WTC11 (cell line): ENCODE results near the gene HES2. TPM values are rescaled to one million over a fixed set of nuclear protein-coding genes. Genes with fewer than 3 reads are reported as not detected.
A peak's percentile ranks its signal among the peaks of the same experiment; 100 is the strongest.

Source experiments
- ATAC-seq: fragments of 200-7000 bp; cut with Tn5 transposase; 2 replicates; pipeline ENCODE4 v1.10.0; 2021; ENCODE audit warnings: mild to moderate bottlenecking, moderate library complexity
- CTCF ChIA-PET: fragments of 300-600 bp; sonication (Branson Sonifier 250); formaldehyde crosslinking; loops from one replicate; lab custom pipeline; 2021; ENCODE audit warnings: antibody characterized with exemption; lab: Charles Lee
- POLR2A ChIA-PET: fragments of 350-600 bp; sonication (Branson Sonifier 250); formaldehyde crosslinking; loops from one replicate; lab custom pipeline; 2021; ENCODE audit warnings: antibody characterized with exemption; lab: Charles Lee
- DNase-seq: peaks from one replicate; pipeline ENCODE4 v3.0.0; 2021; ENCODE audit warnings: low spot score
- H3K27ac Mint-ChIP-seq: 2 replicates; pipeline ENCODE4 v1.8.0; 2021; ENCODE audit warnings: mixed read lengths
- H3K27me3 Mint-ChIP-seq: 2 replicates; pipeline ENCODE4 v1.8.0; 2021; ENCODE audit warnings: low read depth, mild to moderate bottlenecking, moderate library complexity, mixed read lengths
- H3K36me3 Mint-ChIP-seq: 2 replicates; pipeline ENCODE4 v1.8.0; 2021; ENCODE audit warnings: mixed read lengths
- H3K4me1 Mint-ChIP-seq: 2 replicates; pipeline ENCODE4 v1.8.0; 2022; ENCODE audit warnings: mixed read lengths
- H3K4me3 Mint-ChIP-seq: 2 replicates; pipeline ENCODE4 v1.8.0; 2021; ENCODE audit warnings: mild to moderate bottlenecking, moderate library complexity, mixed read lengths
- H3K9me3 Mint-ChIP-seq: 2 replicates; pipeline ENCODE4 v1.8.0; 2021; ENCODE audit warnings: mixed read lengths
- ATF1 ChIP-seq: sonication (generic); formaldehyde crosslinking; IDR thresholded peaks from 2 replicates; pipeline ENCODE4 v1.8.1; 2023; ENCODE audit warnings: mild to moderate bottlenecking, moderate library complexity, missing genetic modification reagents
- ELF4 ChIP-seq: sonication (generic); formaldehyde crosslinking; IDR thresholded peaks from 2 replicates; pipeline ENCODE4 v1.8.1; 2022; ENCODE audit warnings: low read depth, mild to moderate bottlenecking, moderate library complexity, missing genetic modification reagents
- ERG ChIP-seq: fragments of 250-450 bp; sonication (Bioruptor Pico); IDR thresholded peaks from 2 replicates; pipeline ENCODE4 v1.8.0; 2021; ENCODE audit warnings: mild to moderate bottlenecking
- IRF1 ChIP-seq: sonication (generic); formaldehyde crosslinking; IDR thresholded peaks from 2 replicates; pipeline ENCODE4 v1.8.0; 2023; ENCODE audit warnings: missing genetic modification reagents
- MYBL2 ChIP-seq: sonication (generic); formaldehyde crosslinking; IDR thresholded peaks from 2 replicates; pipeline ENCODE4 v1.8.1; 2023; ENCODE audit warnings: mild to moderate bottlenecking, moderate library complexity, missing genetic modification reagents
- NFYB ChIP-seq: sonication (generic); formaldehyde crosslinking; conservative IDR thresholded peaks from 2 replicates; pipeline ENCODE4 v1.8.0; 2022; ENCODE audit warnings: low read depth, missing genetic modification reagents
- NR3C1 ChIP-seq: sonication (generic); formaldehyde crosslinking; conservative IDR thresholded peaks from 2 replicates; pipeline ENCODE4 v1.8.1; 2023; ENCODE audit warnings: low read depth, mild to moderate bottlenecking, missing genetic modification reagents
- OVOL2 ChIP-seq: fragments of 250-450 bp; sonication (Bioruptor Pico); IDR thresholded peaks from 2 replicates; pipeline ENCODE4 v1.9.0; 2021; ENCODE audit warnings: mild to moderate bottlenecking, borderline replicate concordance
- SMAD3 ChIP-seq: sonication (generic); formaldehyde crosslinking; IDR thresholded peaks from 2 replicates; pipeline ENCODE4 v1.8.0; 2022; ENCODE audit warnings: missing genetic modification reagents, mild to moderate bottlenecking, borderline replicate concordance
- SP1 ChIP-seq: sonication (generic); formaldehyde crosslinking; conservative IDR thresholded peaks from 2 replicates; pipeline ENCODE4 v1.8.1; 2022; ENCODE audit warnings: missing genetic modification reagents
- TCF7 ChIP-seq: sonication (generic); formaldehyde crosslinking; IDR thresholded peaks from 2 replicates; pipeline ENCODE4 v1.8.0; 2022; ENCODE audit warnings: mild to moderate bottlenecking, low read depth, missing genetic modification reagents, moderate library complexity
- TP53 ChIP-seq: sonication (generic); formaldehyde crosslinking; IDR thresholded peaks from 2 replicates; pipeline ENCODE4 v1.8.1; 2023; ENCODE audit warnings: mild to moderate bottlenecking, missing genetic modification reagents
- USF2 ChIP-seq: sonication (generic); formaldehyde crosslinking; IDR thresholded peaks from 2 replicates; pipeline ENCODE4 v1.8.1; 2023; ENCODE audit warnings: mild to moderate bottlenecking, missing genetic modification reagents, moderate library complexity
- ZNF416 ChIP-seq: fragments of 250-450 bp; sonication (Bioruptor Pico); IDR thresholded peaks from 2 replicates; pipeline ENCODE4 v1.9.0; 2021; ENCODE audit warnings: mild to moderate bottlenecking, inconsistent platforms
- ZNF532 ChIP-seq: fragments of 250-450 bp; sonication (Bioruptor Pico); IDR thresholded peaks from 2 replicates; pipeline ENCODE4 v1.9.0; 2021; ENCODE audit warnings: mild to moderate bottlenecking, borderline replicate concordance
- total RNA-seq: library from RNA; stranded (reverse); gene quantifications from 3 replicates; pipeline ENCODE4 v1.2.3, GENCODE V29; 2021

HES2 gene
- total RNA-seq, 1 experiment from 2014 or later, result 2.7 TPM

GRCh38 chr1:6466751-6467150 is 47.0 kb upstream of the HES2 start:
- H3K36me3 Mint-ChIP-seq, result peaks cover 25% of the 10 kb centered on the region
- POLR2A ChIA-PET, result no interaction called here
- TF ChIP-seq USF2 (CRISPR knock-in tag), result no peak
- TF ChIP-seq, all 79 proteins: peak for 0
- H3K9me3 Mint-ChIP-seq, result no peaks in the 10 kb centered on the region
- ATAC-seq (no peak), DNase-seq (peak; percentile 10)
- peaks cover 2% of the 10 kb centered on the region; the same call in 1 of the 2 replicates for H3K27me3 Mint-ChIP-seq
- CTCF ChIA-PET, result interaction anchor here (0.8 to 3.8 kb wide), 13 partner anchors 9 to 219 kb away, joined by 3 to 35 read pairs (median 8); no protein-coding TSS in a partner anchor
- peaks cover 6% of the 10 kb centered on the region for H3K4me1 Mint-ChIP-seq
- no peak overlapping the region for H3K27ac Mint-ChIP-seq
- H3K4me3 Mint-ChIP-seq, result peak overlapping the region; percentile 27; the same call in 1 of the 2 replicates

- H3K27me3 Mint-ChIP-seq, result peaks cover 2% of the 10 kb centered on the region; the same call in 1 of the 2 replicates
- ATAC-seq, result peak; percentile 70
- peak; percentile 27; the same call in 1 of the 2 replicates for TF ChIP-seq USF2 (CRISPR knock-in tag)
- peak; percentile 37 for TF ChIP-seq SP1
- 0 out of 2 replicates have a peak, but pooled peaks have one; percentile 65 for TF ChIP-seq NR3C1 (CRISPR knock-in tag)
- TF ChIP-seq MYBL2 (CRISPR knock-in tag), result no peak
- TF ChIP-seq NFYB (CRISPR knock-in tag), result no peak
- TF ChIP-seq TCF7 (CRISPR knock-in tag), result peak; percentile 56; the same call in 1 of the 2 replicates
- no peak for TF ChIP-seq OVOL2 (CRISPR knock-in tag)
- TF ChIP-seq ERG, result 0 out of 2 replicates have a peak, but pooled peaks have one; percentile 12
- TF ChIP-seq TP53, result 0 out of 2 replicates have a peak, but pooled peaks have one; percentile 52
- TF ChIP-seq ATF1 (CRISPR knock-in tag), result no peak
- TF ChIP-seq ELF4 (CRISPR knock-in tag), result no peak
- TF ChIP-seq ZNF532 (CRISPR knock-in tag), result 0 out of 2 replicates have a peak, but pooled peaks have one; percentile 37
- 0 out of 2 replicates have a peak, but pooled peaks have one; percentile 14 for TF ChIP-seq ZNF416 (CRISPR knock-in tag)
- TF ChIP-seq IRF1 (CRISPR knock-in tag), result no peak
- TF ChIP-seq SMAD3, result no peak
- DNase-seq, result peak; percentile 72
- H3K36me3 Mint-ChIP-seq, result peaks cover 25% of the 10 kb centered on the region
- no peak within 1 kb of the TSS for H3K27ac Mint-ChIP-seq
- peaks cover 7% of the 10 kb centered on the region for H3K4me1 Mint-ChIP-seq
- H3K9me3 Mint-ChIP-seq, result no peaks in the 10 kb centered on the region
- POLR2A ChIA-PET, result no interaction called here
- CTCF ChIA-PET, result interaction anchor here (0.8 to 3.8 kb wide), 16 partner anchors 10 to 220 kb away, joined by 3 to 35 read pairs (median 6); no protein-coding TSS in a partner anchor
- peak within 1 kb of the TSS; percentile 47 for H3K4me3 Mint-ChIP-seq
Observed at GRCh38 chr1:6466023-6466422, 46.3 kb upstream of the HES2 start, which contains the start of gene TNFRSF25. Gene TNFRSF25 (minus strand): TSS chr1:6466173. CDS start chr1:6466107, 66 bp downstream.
